BLaER1 (cell line): Measurements from ENCODE around the gene GRK5.
A peak's percentile ranks its signal among the peaks of the same experiment; 100 is the strongest.

Experiments used
- H3K27ac ChIP-seq: shearing (Covaris generic); formaldehyde crosslinking; 2 replicates; pipeline ENCODE4 v1.8.1; 2022
- H3K27me3 ChIP-seq: shearing (Covaris generic); formaldehyde crosslinking; 2 replicates; pipeline ENCODE4 v1.8.1; 2022
- H3K36me3 ChIP-seq: shearing (Covaris generic); formaldehyde crosslinking; 2 replicates; pipeline ENCODE4 v1.8.1; 2022
- H3K4me1 ChIP-seq: shearing (Covaris generic); formaldehyde crosslinking; 2 replicates; pipeline ENCODE4 v1.8.1; 2022
- H3K4me2 ChIP-seq: shearing (Covaris generic); formaldehyde crosslinking; 2 replicates; pipeline ENCODE4 v1.8.1; 2022
- H3K4me3 ChIP-seq: shearing (Covaris generic); formaldehyde crosslinking; 2 replicates; pipeline ENCODE4 v1.8.1; 2022
- H3K9ac ChIP-seq: shearing (Covaris generic); formaldehyde crosslinking; 2 replicates; pipeline ENCODE4 v1.8.1; 2022
- H3K9me3 ChIP-seq: shearing (Covaris generic); formaldehyde crosslinking; 2 replicates; pipeline ENCODE4 v1.8.1; 2022
- H4K20me1 ChIP-seq: shearing (Covaris generic); formaldehyde crosslinking; 2 replicates; pipeline ENCODE4 v1.8.1; 2022
- Cebpa-rat ChIP-seq: shearing (Covaris generic); IDR thresholded peaks from 2 replicates; pipeline ENCODE4 v1.8.1; 2022

GRK5 gene

GRCh38 chr10:119359025-119359424 is 151.7 kb downstream of the GRK5 start:
- Histone ChIP-seq H3K4me2 (no peak overlapping the region), H3K4me3 (no peak overlapping the region), H3K4me1 (peaks cover 22% of the 10 kb centered on the region), H3K9ac (no peak overlapping the region), H4K20me1 (no peaks in the 10 kb centered on the region), H3K27me3 (no peaks in the 10 kb centered on the region), H3K36me3 (no peaks in the 10 kb centered on the region), H3K27ac (no peak overlapping the region), H3K9me3 (peaks cover 35% of the 10 kb centered on the region)
- TF ChIP-seq Cebpa-rat, result no peak

- Histone ChIP-seq H3K27me3 (no peaks in the 10 kb centered on the region), H3K27ac (no peak overlapping the region), H3K9me3 (peaks cover 28% of the 10 kb centered on the region), H3K4me3 (no peak overlapping the region), H3K4me2 (peak overlapping the region; percentile 29; the same call in 1 of the 2 replicates), H4K20me1 (no peaks in the 10 kb centered on the region), H3K36me3 (no peaks in the 10 kb centered on the region), H3K9ac (no peak overlapping the region), H3K4me1 (peaks cover 31% of the 10 kb centered on the region)
- no peak for TF ChIP-seq Cebpa-rat
Measured at GRCh38 chr10:119360181-119360921, 153.0 kb downstream of the GRK5 start.

- Histone ChIP-seq H4K20me1 (no peaks in the 10 kb centered on the region), H3K4me2 (peak overlapping the region; percentile 29), H3K4me1 (peaks cover 38% of the 10 kb centered on the region), H3K4me3 (no peak overlapping the region), H3K27ac (no peak overlapping the region), H3K9me3 (peaks cover 22% of the 10 kb centered on the region), H3K27me3 (no peaks in the 10 kb centered on the region), H3K36me3 (no peaks in the 10 kb centered on the region), H3K9ac (no peak overlapping the region)
- no peak for TF ChIP-seq Cebpa-rat
Measured at GRCh38 chr10:119361037-119361436, 153.7 kb downstream of the GRK5 start.

- Histone ChIP-seq H3K27me3 (no peaks in the 10 kb centered on the region), H3K4me3 (no peak overlapping the region), H3K4me2 (peak overlapping the region; percentile 1), H3K36me3 (no peaks in the 10 kb centered on the region), H3K9ac (no peak overlapping the region), H4K20me1 (no peaks in the 10 kb centered on the region), H3K4me1 (peaks cover 49% of the 10 kb centered on the region), H3K27ac (no peak overlapping the region), H3K9me3 (peaks cover 11% of the 10 kb centered on the region)
- TF ChIP-seq Cebpa-rat, result peak; percentile 90
Measured at GRCh38 chr10:119362122-119362521, 154.8 kb downstream of the GRK5 start.

- H3K4me1 ChIP-seq, result peaks cover 77% of the 10 kb centered on the region
- H3K4me2 ChIP-seq, result 0 out of 2 replicates have a peak overlapping the region, but pooled peaks have one; percentile 0
- no peak for TF ChIP-seq Cebpa-rat
- no peaks in the 10 kb centered on the region for H3K36me3 ChIP-seq
- no peak overlapping the region for H3K9ac ChIP-seq
- H4K20me1 ChIP-seq, result peaks cover 13% of the 10 kb centered on the region; the same call in 1 of the 2 replicates
- no peak overlapping the region for H3K27ac ChIP-seq
- H3K27me3 ChIP-seq, result no peaks in the 10 kb centered on the region
- no peak overlapping the region for H3K4me3 ChIP-seq
- peaks cover 6% of the 10 kb centered on the region; the same call in 1 of the 2 replicates for H3K9me3 ChIP-seq
Measured at GRCh38 chr10:119364645-119365600, 157.6 kb downstream of the GRK5 start.

GRCh38 chr10:119365773-119366599 is 158.6 kb downstream of the GRK5 start:
- Histone ChIP-seq H3K27ac (no peak overlapping the region), H3K27me3 (no peaks in the 10 kb centered on the region), H3K4me1 (peaks cover 81% of the 10 kb centered on the region), H3K9me3 (no peaks in the 10 kb centered on the region), H3K4me2 (peak overlapping the region; percentile 93; the same call in 1 of the 2 replicates), H3K36me3 (no peaks in the 10 kb centered on the region), H3K9ac (no peak overlapping the region), H3K4me3 (no peak overlapping the region), H4K20me1 (peaks cover 13% of the 10 kb centered on the region; the same call in 1 of the 2 replicates)
- no peak for TF ChIP-seq Cebpa-rat

- no peaks in the 10 kb centered on the region for H3K27me3 ChIP-seq
- H3K9me3 ChIP-seq, result no peaks in the 10 kb centered on the region
- peak overlapping the region; percentile 93 for H3K4me2 ChIP-seq
- peak overlapping the region; percentile 92 for H3K27ac ChIP-seq
- peak overlapping the region; percentile 72 for H3K9ac ChIP-seq
- H3K4me3 ChIP-seq, result peak overlapping the region; percentile 56
- peaks cover 88% of the 10 kb centered on the region for H3K4me1 ChIP-seq
- TF ChIP-seq Cebpa-rat, result no peak
- H3K36me3 ChIP-seq, result no peaks in the 10 kb centered on the region
- peaks cover 13% of the 10 kb centered on the region; the same call in 1 of the 2 replicates for H4K20me1 ChIP-seq
Measured at GRCh38 chr10:119367841-119368549, 160.6 kb downstream of the GRK5 start.

- Histone ChIP-seq H3K4me3 (peak overlapping the region; percentile 56), H3K9me3 (no peaks in the 10 kb centered on the region), H3K4me1 (peaks cover 93% of the 10 kb centered on the region), H3K27me3 (no peaks in the 10 kb centered on the region), H3K27ac (peak overlapping the region; percentile 92), H3K36me3 (no peaks in the 10 kb centered on the region), H3K4me2 (peak overlapping the region; percentile 93), H4K20me1 (peaks cover 13% of the 10 kb centered on the region; the same call in 1 of the 2 replicates), H3K9ac (peak overlapping the region; percentile 72)
- TF ChIP-seq Cebpa-rat, result no peak
Measured at GRCh38 chr10:119368581-119368980, 161.2 kb downstream of the GRK5 start.
